GM12801 (cell line): ENCODE results near the gene SVOP.

Experiments
- TF ChIP-seq, protein P1 (sequence below): IDR thresholded peaks from one replicate; pipeline ENCODE4 v1.5.1; 2011; ENCODE audit warnings: control low read depth; ENCODE audit not compliant: insufficient read length; ENCODE audit errors: extremely low read depth

Gene SVOP

GRCh38 chr12:108930756-108931155 is 90.1 kb downstream of the SVOP start:
- TF ChIP-seq, protein P1, sequence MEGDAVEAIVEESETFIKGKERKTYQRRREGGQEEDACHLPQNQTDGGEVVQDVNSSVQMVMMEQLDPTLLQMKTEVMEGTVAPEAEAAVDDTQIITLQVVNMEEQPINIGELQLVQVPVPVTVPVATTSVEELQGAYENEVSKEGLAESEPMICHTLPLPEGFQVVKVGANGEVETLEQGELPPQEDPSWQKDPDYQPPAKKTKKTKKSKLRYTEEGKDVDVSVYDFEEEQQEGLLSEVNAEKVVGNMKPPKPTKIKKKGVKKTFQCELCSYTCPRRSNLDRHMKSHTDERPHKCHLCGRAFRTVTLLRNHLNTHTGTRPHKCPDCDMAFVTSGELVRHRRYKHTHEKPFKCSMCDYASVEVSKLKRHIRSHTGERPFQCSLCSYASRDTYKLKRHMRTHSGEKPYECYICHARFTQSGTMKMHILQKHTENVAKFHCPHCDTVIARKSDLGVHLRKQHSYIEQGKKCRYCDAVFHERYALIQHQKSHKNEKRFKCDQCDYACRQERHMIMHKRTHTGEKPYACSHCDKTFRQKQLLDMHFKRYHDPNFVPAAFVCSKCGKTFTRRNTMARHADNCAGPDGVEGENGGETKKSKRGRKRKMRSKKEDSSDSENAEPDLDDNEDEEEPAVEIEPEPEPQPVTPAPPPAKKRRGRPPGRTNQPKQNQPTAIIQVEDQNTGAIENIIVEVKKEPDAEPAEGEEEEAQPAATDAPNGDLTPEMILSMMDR, result no peak

- TF ChIP-seq, protein P1, result no peak
Observed at GRCh38 chr12:108930155-108930554, 90.7 kb downstream of the SVOP start.

- TF ChIP-seq, protein P1, result no peak
Observed at GRCh38 chr12:108928695-108929094, 92.2 kb downstream of the SVOP start.

DNA sequence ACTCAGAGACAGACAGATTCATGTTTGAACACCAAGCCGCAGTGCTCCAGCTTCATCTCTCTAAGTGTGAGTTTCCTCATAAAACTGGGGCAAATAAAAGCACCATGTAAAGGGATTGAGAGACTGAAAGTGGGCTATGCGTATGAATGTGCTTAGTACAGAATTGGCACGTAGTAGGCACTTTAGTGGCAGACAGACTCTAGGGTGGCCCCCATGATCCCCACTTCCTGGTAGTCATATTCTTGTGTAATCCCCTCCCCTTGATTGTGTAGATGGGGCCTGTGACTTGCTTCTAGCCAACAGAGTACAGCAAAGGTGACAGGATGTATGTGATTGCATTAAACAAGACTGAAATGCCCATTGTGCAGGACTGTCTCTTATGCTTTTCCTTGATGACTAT is 98.0 kb downstream of the SVOP start:
- TF ChIP-seq, protein P1, result no peak

- TF ChIP-seq, protein P1, result no peak
Observed at GRCh38 chr12:108921946-108922345, 98.9 kb downstream of the SVOP start.

DNA sequence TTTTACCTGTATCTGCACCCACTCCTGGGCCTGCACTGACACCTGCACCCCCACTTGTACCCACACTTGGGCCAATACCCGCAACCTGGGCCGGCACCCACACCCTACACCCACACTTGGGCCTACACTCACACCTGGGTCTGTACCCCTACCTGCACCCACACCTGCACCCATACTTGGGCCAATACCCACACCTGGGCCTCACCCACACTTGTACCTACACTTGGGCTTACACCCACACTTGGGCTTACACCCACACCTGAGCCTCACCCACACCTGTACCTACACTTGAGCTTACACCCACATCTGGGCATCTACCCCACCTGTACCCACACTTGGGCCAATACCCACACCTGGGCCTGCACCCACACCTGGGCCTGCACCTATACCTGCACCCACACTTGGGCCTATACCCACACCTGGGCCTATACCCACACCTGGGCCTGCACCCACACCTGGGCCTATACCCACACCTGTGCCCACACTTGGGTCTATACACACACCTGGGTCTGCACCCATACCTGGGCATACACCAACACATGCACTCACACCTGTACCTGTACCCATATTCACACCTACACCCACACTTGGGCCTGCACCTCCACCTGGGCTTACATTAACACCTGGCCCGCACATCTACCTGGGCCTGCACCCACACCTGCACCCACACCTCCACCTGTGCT is 101.8 kb downstream of the SVOP start:
- TF ChIP-seq, protein P1, result no peak

GRCh38 chr12:108918206-108918605 is 102.7 kb downstream of the SVOP start:
- TF ChIP-seq, protein P1, result no peak
